AG09319 (cell line): ENCODE data around the gene GMEB2.
"Not testable (repeated sequence)": the region's sequence is repeated elsewhere in the genome, so short reads cannot be mapped to it uniquely, and the experiment has no call there.

Experiments used
- DNase-seq: peaks from one replicate; pipeline ENCODE4 v3.0.0-alpha.2; 2010; ENCODE audit warnings: low read depth; ENCODE audit errors: extremely low read depth
- TF ChIP-seq, protein P1 (sequence below): IDR thresholded peaks from 2 replicates; pipeline ENCODE4 v1.5.1; 2011; ENCODE audit warnings: low read depth, mild to moderate bottlenecking, inconsistent platforms, low read length, moderate library complexity

GMEB2 gene

DNA sequence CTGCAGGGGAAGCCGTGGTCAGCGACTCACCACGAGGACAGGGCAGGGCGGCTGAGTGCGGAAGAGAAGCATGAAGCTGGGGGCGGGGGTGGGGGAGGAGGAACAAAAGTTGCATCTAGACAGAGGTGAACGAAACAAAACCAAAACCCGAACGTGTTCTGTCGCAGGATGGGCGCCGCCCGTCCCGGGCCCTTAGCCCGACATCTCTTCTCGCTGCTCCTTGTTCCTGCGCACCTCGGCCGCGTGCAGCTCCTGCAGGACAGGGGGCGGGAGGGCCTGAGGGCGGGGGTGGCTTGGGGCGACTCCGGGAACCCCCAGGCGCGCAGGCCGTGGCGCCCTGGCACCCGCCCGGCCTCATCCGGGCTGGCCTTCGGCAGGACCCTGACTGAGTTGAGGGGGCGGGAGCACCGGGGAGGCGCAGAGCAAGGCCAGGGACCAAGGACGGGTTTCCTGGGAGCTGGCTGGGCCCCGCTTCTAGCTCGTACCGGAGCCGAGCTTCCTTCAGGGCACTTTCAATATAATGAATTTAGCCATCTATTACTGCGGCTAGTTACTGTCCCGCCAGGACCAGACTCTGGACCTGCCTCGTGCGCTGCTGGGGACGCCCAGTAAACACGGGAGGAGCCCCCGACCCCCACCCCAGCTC lies 14.4 kb upstream of the GMEB2 start:
- DNase-seq: no peak
- TF ChIP-seq, protein P1, sequence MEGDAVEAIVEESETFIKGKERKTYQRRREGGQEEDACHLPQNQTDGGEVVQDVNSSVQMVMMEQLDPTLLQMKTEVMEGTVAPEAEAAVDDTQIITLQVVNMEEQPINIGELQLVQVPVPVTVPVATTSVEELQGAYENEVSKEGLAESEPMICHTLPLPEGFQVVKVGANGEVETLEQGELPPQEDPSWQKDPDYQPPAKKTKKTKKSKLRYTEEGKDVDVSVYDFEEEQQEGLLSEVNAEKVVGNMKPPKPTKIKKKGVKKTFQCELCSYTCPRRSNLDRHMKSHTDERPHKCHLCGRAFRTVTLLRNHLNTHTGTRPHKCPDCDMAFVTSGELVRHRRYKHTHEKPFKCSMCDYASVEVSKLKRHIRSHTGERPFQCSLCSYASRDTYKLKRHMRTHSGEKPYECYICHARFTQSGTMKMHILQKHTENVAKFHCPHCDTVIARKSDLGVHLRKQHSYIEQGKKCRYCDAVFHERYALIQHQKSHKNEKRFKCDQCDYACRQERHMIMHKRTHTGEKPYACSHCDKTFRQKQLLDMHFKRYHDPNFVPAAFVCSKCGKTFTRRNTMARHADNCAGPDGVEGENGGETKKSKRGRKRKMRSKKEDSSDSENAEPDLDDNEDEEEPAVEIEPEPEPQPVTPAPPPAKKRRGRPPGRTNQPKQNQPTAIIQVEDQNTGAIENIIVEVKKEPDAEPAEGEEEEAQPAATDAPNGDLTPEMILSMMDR: no peak

DNA sequence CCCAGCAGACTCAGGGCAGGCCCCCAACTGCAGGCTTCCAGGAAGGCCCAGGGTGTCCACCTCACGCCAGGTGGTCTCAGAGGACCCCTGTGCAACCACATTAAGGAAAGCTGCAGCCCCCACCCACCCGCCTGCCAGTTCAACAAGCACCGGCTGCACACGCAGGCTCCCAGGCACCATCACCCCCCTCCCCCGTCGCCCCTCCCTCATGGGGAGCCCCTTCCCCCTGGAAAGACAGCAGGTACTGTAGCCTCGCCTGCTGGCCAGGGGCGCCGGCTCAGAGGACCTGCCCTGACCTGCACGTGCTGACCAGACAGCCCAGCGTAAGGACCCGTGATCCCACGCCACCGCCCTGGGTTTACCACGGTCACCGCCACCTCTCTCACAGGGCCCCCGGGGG lies 13.8 kb upstream of the GMEB2 start:
- DNase-seq: not testable (repeated sequence)

DNA sequence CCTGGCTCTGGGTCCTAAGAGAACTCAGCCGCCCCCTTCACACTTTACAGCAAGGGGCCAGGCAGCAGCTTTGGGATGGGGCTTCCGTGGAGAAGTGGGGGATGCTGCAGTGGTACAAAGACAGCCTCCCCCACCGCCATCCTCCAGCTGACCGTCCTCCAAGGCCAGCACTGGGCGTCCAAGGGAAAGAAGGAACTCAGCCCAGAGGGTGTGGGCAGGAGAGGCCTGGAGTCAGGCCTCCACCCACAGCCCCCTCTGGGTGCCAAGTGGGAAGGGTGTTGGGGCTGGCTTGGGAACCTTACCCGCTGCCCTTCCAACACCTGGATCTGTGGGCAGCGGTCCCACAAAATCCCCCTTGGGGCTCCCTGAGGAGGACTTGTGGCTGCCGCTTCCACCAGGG lies 13.2 kb upstream of the GMEB2 start:
- TF ChIP-seq, protein P1: no peak
- no peak for DNase-seq

DNA sequence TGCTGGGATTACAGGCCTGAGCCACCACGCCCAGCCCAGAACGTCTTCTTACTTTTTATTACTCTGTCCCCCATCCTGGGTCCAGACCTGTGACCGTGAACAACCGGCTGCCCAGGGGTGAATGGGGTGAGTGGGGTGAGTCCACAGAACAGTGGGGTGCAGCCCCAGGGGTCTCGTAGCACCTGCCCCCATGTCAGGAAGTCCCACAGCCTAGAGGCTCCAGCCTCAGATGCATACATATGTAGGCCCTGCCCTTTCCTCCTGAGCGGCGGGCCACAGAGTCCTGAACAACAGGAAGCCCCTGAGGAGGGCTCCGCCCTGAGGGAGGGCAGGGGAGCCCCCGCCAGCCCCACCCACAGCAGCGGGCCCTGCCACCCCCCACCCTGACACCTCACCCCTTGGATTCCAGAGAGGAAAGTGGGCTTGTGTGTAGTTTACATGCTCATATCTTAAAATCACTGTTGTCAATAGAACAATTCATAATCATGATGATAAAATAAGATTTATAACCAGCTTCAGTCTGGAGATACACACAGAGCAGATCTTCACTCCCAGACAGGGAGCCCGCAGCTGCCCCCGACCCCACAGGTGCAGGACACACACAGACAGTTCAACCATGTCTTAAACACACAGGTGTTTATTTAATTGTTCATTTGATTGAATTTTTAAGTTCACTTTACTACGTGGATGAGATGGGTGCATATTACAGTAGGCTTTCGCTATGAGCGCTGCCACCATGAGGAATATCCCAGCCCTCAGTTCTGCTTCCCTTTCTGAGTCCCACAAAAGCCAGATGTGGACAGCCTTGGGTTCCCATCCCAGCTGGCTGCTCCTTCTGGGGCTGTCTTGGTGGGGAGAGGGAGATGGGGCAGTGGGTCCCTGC lies 12.4 kb upstream of the GMEB2 start:
- no peak for DNase-seq
- TF ChIP-seq, protein P1: no peak

DNA sequence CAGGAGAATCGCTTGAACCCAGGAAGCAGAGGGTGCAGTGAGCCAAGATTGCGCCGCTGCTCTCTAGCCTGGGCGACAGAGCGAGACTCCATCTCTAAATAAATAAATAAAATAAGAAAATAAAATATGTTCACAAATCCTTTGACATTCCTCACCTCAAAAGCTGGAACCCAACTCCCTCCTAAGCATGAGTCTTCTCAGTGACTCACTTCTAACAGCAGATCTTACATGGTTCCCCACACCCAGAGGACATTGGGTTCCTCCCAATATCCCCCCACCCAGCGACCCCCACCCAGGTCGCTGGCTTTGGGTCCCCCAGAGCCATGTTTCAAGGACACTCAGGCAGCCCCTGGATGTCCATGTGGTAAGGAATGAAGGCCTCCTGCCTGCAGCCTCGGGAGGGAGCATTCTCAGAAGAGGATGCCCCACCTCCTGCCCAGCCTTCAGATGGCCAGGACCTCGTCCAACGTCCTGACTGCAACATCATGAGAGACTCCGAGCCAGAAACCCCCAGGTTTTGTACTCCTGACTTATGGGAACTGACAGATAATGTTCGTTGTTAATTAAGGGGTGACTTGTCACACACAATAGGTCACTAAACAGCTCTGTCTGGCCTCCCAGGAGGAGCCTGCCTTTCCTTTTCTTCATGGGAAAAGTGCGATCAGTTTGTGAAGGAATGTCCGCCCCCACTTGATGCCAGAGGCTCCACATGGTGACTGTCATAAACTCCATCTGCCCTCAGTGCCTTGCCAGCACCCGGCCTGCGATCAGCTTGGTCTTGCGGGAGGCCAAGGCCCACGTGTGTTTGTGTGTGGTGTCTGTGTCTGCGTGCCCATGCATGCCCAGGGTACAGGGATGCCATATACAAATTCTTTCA lies 10.1 kb upstream of the GMEB2 start:
- TF ChIP-seq, protein P1: no peak
- DNase-seq: no peak

DNA sequence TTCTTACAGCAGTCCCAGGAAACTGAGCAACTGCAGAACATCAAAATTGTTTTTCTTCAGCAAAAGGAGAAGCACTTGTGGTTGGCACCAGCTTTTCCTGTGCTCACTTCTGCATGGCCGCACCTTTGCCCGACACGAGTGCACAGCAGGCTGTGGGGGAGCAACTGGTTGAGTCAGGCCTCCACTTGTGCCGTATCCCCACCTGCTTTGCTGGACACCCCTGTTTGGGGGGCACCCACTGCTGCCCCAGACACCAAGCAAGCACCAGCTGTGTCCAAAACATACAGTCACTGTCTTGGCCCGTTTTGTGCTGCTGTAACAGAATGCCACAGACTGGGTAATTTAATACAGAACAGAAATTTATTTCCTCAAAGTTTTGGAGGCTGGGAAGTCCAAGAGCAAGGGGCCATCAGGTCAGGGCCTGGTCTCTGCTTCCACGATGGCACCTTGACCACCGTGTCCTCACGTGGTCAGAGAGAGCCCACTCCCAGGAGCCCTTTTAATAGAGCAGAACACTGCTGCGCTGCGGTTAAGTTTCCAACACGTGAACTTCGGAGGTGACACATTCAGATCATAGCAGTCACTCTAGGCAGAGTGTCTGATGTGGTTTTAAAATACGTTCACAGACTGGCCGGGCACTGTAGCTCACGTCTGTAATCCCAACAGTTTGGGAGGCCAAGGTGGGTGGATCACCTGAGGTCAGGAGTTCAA lies 8.7 kb upstream of the GMEB2 start:
- DNase-seq: no peak
- TF ChIP-seq, protein P1: no peak

DNA sequence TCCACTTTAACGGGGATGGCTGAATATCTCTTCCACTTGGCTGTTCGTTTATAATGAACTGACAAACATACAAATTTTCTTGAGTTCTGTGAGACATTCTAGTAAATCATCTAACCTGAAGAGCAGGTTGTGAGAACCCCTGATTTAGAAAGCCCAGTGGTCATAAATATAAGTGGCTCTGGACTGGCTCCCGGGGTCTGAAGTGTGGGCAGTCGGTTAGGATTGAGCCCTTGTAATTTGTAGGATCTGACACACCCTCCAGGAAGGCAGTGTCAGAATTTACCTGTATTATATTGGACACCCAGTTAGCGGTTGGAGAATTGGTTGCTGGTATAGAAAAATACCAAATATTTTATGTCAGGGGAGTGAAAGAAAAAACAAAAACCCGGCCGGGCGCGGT lies 6.8 kb upstream of the GMEB2 start:
- DNase-seq: no peak
- TF ChIP-seq, protein P1: no peak

DNA sequence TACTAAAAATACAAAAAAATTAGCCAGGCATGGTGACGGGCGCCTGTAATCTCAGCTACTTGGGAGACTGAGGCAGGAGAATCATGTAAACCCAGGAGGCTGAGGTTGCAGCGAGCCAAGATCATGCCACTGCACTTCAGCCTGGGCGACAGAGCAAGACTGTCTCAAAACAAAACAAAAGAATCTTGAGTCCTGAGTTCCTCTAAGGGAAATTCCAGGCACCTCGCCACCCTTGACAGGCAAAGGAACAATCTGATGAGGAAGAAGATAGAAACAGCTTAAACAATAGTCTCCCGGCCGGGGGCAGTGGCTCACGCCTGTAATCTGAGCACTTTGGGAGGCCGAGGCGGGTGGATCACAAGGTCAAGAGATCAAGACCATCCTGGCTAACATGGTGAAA lies 4.5 kb upstream of the GMEB2 start:
- not testable (repeated sequence) for DNase-seq

DNA sequence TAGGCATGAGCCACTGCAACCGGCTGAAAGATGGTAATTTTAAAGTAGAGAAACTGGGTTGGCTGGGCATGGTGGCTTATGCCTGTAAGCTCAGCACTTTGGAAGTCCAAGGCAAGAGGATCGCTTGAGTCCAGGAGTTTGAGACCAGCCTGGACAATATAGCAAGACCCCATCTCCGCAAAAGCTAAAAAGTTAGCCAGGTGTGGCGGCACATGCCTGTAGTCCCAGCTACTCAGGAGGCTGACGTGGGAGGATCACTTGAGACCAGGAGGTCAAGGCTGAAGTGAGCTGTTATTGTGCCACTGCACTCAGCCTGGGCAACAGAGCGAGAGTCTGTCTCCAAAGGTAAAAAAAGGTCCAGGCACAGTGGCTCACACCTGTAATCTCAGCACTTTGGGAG lies 4.1 kb upstream of the GMEB2 start:
- not testable (repeated sequence) for DNase-seq
